Esophagus squamous epithelium (tissue), 5 donors: Measurements from ENCODE around the gene CCDC93. TPM values are rescaled to one million over a fixed set of nuclear protein-coding genes. Genes with fewer than 3 reads are reported as not detected.

ENCODE experiments used
- DNase-seq: peaks from one replicate; lab custom pipeline; 2025; lab: John Stamatoyannopoulos, UW
- H3K27ac ChIP-seq, 4 donors: fragments of 200-600 bp; sonication (generic); one replicate each; pipeline ENCODE4 v1.5.1; 2016 to 2019; ENCODE audit warnings: mild to moderate bottlenecking in 1 of 4
- H3K27me3 ChIP-seq, 4 donors: fragments of 200-600 bp; sonication (generic); 1 replicate in 3 of 4; 2 replicates in 1 of 4; pipeline versions ENCODE4 v1.5.1 to v1.6.0; 2017 to 2021; ENCODE audit warnings: antibody characterized with exemption in 1 of 4
- H3K36me3 ChIP-seq, 3 donors: fragments of 200-600 bp; sonication (generic); one replicate each; pipeline ENCODE4 v1.5.1; 2016 to 2019
- H3K4me1 ChIP-seq, 3 donors: fragments of 200-600 bp; sonication (generic); one replicate each; pipeline ENCODE4 v1.5.1; 2017 to 2019
- H3K4me3 ChIP-seq, 4 donors: fragments of 200-600 bp; sonication (generic); 1 replicate in 3 of 4; 2 replicates in 1 of 4; pipeline ENCODE4 v1.5.1; 2016 to 2019; ENCODE audit warnings: mild to moderate bottlenecking in 2 of 4, moderate library complexity in 1 of 4
- H3K9me3 ChIP-seq, 3 donors: fragments of 200-600 bp; sonication (generic); one replicate each; pipeline ENCODE4 v1.5.1; 2016 to 2019
- CTCF ChIP-seq, 6 experiments: fragments of 450-650 bp in 4 of 6; fragments of 200-600 bp in 2 of 6; sonication (generic) in 2 of 6; IDR thresholded peaks; one replicate each; pipeline ENCODE4 v1.5.1; 2016 to 2019; ENCODE audit warnings: antibody characterized with exemption in 6 of 6, mild to moderate bottlenecking in 4 of 6, moderate library complexity in 4 of 6
- POLR2A ChIP-seq, 4 donors: fragments of 450-650 bp; IDR thresholded peaks; one replicate each; pipeline ENCODE4 v1.6.1; 2017; ENCODE audit warnings: antibody characterized with exemption in 4 of 4, mild to moderate bottlenecking in 4 of 4, moderate library complexity in 3 of 4
- WGBS, 2 donors: methylation state at CpG; one replicate each; pipeline ENCODE4 v1.1.5; 2018; 5-methylcytosine and 5-hydroxymethylcytosine counted together
- intact Hi-C: fragments of 100-400 bp; cut with DNase I; formaldehyde crosslinking; loops from one replicate; pipeline ENCODE4 v1.15.0; 2022
- total RNA-seq, 4 donors: library from RNA; depleted of rRNA; stranded (reverse); fragments of >200 nt; gene quantifications; one replicate each; pipeline ENCODE4 v1.1.0, GENCODE V29; 2016
- donor health status: DM: yes; HTN: yes; CAD: no.

CCDC93 gene
- total RNA-seq, 4 donors from 2014 or later = 10.6 to 20.4 (median 17.2) TPM

DNA sequence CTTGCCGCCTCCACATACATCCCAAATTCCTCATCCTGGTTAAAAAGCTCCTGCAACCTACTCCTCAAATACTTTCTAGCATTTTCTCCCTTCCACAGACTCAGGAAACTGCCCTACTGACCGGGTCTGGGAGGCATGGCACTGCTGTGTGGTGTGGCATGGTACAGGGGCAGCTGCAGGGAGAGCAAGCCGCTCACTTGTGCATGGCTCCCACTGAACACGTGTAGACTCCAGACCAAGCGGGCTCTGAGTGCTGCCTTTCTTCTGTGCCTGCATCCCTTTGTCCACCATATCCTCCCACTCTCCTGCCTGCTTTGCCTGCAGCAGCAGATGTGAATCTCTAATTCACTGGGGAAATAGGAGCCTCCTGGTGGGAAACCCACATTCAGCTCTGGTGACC, 72.2 kb downstream of the CCDC93 start:
- no peak for DNase-seq
- no peaks in the 10 kb centered on the region for H3K9me3 ChIP-seq
- intact Hi-C loops = no loop called here
- no peak for TF ChIP-seq CTCF (IDR thresholded peaks at IDR 0.05)
- no peak for TF ChIP-seq POLR2A (IDR thresholded peaks at IDR 0.05)
- peaks cover 24 to 100% (median 40%) of the 10 kb centered on the region in 3 donors for H3K36me3 ChIP-seq
- H3K27me3 ChIP-seq = no peaks in the 10 kb centered on the region
- H3K4me1 ChIP-seq = no peaks in the 10 kb centered on the region
- 95 to 100% methylated on average over 3 to 5 of the region's 5 CpGs for WGBS, 2 donors
- no peak overlapping the region for H3K4me3 ChIP-seq
- H3K27ac ChIP-seq = no peak overlapping the region

GRCh38 chr2:117940436-117940835, 73.4 kb downstream of the CCDC93 start:
- Histone ChIP-seq H3K36me3 (peaks cover 14 to 100% (median 40%) of the 10 kb centered on the region in 3 donors), H3K27me3 (no peaks in the 10 kb centered on the region), H3K4me1 (no peaks in the 10 kb centered on the region), H3K4me3 (no peak overlapping the region), H3K9me3 (no peaks in the 10 kb centered on the region), H3K27ac (no peak overlapping the region)
- intact Hi-C loops = no loop called here
- no peak for TF ChIP-seq POLR2A (IDR thresholded peaks at IDR 0.05)
- no peak for TF ChIP-seq CTCF (IDR thresholded peaks at IDR 0.05)
- DNase-seq = no peak

GRCh38 chr2:117938611-117939010, 75.3 kb downstream of the CCDC93 start:
- Histone ChIP-seq H3K4me1 (no peaks in the 10 kb centered on the region), H3K27ac (no peak overlapping the region), H3K9me3 (no peaks in the 10 kb centered on the region), H3K36me3 (peaks cover 14 to 100% (median 49%) of the 10 kb centered on the region in 3 donors), H3K4me3 (no peak overlapping the region), H3K27me3 (no peaks in the 10 kb centered on the region)
- DNase-seq = no peak
- WGBS, 2 donors = 92 to 98% methylated on average over 2 of the region's 2 CpGs
- intact Hi-C loops = no loop called here
- TF ChIP-seq POLR2A (IDR thresholded peaks at IDR 0.05) = no peak
- no peak for TF ChIP-seq CTCF (IDR thresholded peaks at IDR 0.05)

- Histone ChIP-seq H3K4me3 (no peak overlapping the region), H3K36me3 (peaks cover 15 to 100% (median 56%) of the 10 kb centered on the region in 3 donors), H3K9me3 (no peaks in the 10 kb centered on the region), H3K4me1 (no peaks in the 10 kb centered on the region), H3K27ac (no peak overlapping the region), H3K27me3 (no peaks in the 10 kb centered on the region)
- WGBS, 2 donors = 73 to 86% methylated on average over 5 of the region's 5 CpGs
- DNase-seq = no peak
- TF ChIP-seq POLR2A (IDR thresholded peaks at IDR 0.05) = no peak
- TF ChIP-seq CTCF (IDR thresholded peaks at IDR 0.05) = no peak
- intact Hi-C loops = no loop called here
Measured at GRCh38 chr2:117936871-117937428, 76.9 kb downstream of the CCDC93 start.

DNA sequence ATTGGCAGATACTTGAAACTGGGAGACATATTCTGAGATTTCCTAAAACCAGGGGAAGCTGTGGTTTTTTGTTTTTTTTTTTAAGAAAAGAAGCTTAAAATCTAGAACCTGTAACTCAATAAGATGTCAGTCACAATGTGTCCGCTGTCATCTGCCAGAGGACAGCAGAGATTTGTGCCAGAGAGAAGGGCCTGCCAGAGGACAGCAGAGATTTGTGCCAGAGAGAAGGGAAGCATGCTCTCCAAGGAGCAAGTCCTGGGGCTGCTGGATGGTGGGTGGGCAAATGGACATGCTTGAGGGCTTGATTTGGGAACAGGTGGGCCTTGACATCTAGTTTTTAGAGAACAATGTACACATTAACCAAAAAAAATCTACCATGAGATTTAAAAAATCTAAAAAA, 77.9 kb downstream of the CCDC93 start:
- H3K27ac ChIP-seq = no peak overlapping the region
- TF ChIP-seq POLR2A (IDR thresholded peaks at IDR 0.05) (no peak), CTCF (IDR thresholded peaks at IDR 0.05) (no peak)
- no peaks in the 10 kb centered on the region for H3K4me1 ChIP-seq
- no peaks in the 10 kb centered on the region for H3K27me3 ChIP-seq
- H3K4me3 ChIP-seq = no peak overlapping the region
- DNase-seq = no peak
- no peaks in the 10 kb centered on the region for H3K9me3 ChIP-seq
- WGBS, 2 donors = 0% methylated on average over 1 of the region's 1 CpG
- peaks cover 12 to 100% (median 51%) of the 10 kb centered on the region in 3 donors for H3K36me3 ChIP-seq
- intact Hi-C loops = no loop called here
